Stimulated activated CD8-positive, alpha-beta memory T cell treated with anti-CD3 and anti-CD28 coated beads, Interleukin-2, amount 100 ng/mL, for 48 hours (primary cell): ENCODE measurements around the gene FBN2.
"Not testable (repeated sequence)": the region's sequence is repeated elsewhere in the genome, so short reads cannot be mapped to it uniquely, and the experiment has no call there.

Source experiments
- DNase-seq, 2 donors: peaks; one replicate each; pipeline ENCODE4 v3.0.0-alpha.2; 2020; ENCODE audit warnings: low read depth in 2 of 2

FBN2 gene

DNA sequence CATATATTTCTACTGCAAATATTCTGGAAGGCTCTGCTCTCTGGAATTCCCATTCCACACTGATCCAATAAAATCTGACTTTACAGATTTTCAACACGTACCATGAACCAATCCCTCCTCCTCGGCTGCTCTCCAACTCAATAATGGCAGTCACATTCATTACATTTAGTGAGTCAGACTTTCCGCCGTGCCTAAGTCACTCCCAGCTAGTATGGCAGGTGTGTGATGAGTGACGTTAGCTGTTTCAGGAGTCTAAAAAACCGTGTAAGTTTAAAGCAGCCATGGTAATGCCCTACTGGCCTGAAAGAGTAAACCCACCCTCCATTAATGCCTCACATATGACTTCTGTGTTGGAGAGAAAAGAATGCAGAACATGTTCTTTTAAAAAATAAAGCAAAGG, 3.3 kb downstream of the FBN2 start:
- no peak for DNase-seq

DNA sequence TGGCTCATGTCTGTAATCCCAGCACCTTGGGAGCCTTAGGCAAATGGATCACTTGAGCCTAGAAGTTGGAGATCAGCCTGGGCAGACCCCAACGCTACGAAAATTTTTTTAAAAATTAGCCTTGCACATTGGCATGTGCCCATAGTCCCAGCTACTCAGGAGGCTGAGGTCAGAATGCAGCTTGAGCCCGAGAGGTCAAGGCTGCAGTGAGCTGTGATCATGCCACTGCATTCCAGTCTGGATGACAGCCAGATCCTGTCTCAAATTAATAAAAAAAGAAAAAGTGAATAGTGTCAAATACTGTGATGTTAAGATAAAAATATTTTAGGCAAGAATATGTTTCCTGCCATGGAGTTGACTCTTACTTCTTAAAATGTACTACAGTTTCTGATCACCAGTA, 5.3 kb downstream of the FBN2 start:
- DNase-seq = no peak

DNA sequence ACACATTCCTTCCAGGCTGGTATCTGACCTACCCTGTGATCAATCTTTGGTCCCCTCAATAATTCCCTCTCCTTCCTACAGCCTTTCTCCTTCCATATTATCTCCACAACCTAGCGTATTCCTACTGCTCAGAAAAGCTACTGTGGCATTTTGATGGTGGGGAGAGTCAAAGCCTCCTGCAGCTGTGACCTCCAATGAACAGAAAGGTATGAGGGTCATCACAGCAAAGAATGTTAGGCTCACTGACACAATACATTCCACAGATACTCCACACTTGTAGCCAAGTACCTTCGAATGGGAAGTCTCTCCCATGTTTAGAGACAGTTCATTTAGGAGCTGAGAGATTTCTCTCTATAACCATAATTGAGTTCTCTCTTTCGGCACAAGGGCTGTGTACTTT, 5.9 kb downstream of the FBN2 start:
- DNase-seq = no peak

DNA sequence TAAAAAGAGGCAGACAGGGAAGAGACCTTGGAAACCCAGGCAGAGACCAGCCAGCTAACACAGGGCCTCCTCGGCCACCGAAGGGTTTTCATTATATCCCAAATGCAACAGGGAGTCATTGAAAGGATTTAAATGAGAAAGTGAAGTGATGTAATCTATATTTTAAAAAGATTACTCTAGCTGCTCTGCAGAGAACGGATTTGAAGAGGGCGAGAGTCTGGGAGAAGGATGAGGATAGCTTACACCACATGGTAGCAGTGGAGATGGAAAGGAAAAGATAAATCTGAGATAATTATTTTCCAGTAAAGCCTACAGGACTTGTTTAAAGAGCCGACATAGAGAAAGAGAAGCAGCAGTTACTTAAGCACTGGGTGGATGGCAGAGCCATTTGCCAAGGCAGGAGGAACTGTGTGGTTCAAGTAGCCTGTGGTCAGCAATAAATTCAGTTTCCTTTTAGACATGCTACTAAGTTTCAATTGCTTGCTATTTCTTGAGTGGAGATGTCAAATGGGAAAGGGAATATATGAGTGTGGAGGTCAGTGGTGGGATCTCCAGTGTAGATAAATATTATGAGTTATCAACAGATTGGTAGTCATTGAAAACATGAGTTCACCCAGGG, 9.3 kb downstream of the FBN2 start:
- no peak for DNase-seq

DNA sequence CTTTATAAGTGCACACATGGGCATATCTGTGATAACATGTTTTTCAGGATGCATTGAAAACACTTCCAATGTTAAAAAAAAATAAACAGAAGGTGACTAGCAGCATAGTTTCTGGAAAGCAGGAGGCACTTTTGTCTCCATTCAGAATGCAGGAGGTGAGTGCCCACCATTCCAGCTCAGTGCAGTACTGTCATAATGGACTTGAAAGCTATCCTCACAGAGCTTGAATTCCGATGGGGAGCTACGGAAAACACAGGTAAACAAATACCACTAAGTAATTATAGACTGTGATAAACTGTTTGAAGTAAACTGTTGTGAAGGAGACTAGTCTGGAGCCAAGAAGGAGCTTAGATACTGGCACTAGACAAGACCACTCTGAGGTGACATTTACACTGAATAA, 9.9 kb downstream of the FBN2 start:
- DNase-seq = no peak

DNA sequence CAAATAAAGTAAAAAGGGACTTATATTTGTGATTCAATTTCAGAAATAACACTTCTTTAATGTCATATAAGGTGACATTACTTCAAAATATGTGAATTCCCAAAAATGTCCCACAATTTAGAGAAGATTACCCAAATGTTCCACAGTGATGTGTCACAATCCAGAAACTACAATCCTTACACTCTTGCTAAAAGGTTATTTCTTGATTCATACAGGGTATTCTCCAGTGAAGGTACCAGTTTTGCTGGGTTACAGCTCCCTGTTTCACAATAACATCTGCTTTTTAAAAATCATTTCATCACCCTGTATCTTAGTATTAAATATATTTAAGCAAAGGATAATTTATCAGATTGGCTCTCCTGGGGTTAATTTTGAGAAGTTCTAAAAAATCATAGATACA, 11.0 kb downstream of the FBN2 start:
- no peak for DNase-seq

DNA sequence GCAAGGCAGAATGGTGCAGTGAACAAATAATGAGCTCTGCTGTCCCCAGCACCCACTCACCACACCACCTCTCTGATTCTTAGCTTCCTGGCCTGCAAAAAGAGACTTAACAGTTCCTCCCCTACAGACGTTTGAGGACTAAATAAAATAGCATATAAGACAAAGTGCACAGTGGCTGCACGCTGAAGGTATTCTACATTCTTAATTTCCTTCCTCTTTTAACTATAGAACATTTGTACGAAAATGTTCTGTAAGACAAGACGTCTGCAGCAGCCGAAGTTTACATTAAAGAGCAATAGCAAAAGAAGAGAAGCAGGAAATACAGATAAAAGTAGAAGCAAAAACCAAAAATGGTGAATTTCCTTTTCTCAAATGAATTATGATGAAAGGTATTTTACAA, 15.7 kb downstream of the FBN2 start:
- no peak for DNase-seq

DNA sequence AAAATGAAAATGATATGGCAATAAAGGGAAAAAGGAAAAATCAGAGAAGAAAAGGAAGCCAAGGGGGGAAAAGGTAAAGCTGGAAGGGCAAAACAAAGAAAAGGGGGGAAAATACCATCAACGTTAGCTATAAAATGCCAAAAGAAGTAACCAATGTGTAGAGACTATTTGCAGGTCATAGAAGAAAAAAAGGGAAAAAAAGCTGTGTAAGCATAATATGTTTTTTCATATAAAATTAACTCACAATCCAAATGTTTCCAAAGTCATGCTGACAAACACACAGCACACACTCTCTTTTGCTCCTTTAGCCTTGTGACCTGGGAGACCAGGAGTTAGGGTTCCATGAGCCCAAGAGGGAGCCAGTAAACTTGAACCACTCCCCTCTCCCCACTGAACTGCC, 18.2 kb downstream of the FBN2 start:
- DNase-seq = no peak

DNA sequence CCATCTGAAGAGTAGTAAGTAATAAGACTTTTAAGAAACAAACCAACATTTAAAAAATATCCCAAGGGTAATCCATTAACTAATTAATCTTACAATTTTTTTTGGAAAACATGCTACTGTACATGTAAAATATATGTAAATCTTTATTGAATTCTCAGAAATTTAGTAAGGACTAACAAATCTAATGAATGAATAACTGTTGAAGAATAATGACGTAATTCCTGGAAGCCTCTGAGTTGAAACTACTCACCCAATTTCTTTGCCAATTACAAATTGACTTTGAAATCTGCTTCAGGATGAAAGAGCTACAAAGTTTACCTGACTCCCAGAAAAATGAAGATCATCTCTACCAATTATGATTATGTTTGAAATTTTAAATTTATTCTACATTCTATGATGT, 21.1 kb downstream of the FBN2 start:
- DNase-seq = no peak

DNA sequence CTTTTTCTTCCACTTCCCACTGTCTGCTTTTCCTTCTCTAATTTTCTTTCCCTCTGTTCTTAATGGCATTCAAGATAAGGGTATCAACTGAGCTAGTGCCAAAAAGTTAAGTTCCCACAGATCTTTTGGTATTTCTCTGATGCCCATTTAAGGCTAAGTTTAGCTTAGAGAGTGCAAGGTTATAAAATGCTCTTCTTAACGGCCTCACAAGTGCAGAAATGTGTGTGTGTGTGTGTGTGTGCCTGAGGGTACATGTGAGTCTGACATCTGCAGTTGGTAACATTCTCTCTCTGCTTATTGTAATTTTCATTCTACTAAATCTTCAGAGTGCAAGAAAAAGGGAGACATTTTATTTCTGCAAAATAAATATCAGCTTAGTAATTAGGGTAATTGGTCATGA, 24.2 kb downstream of the FBN2 start:
- DNase-seq = no peak

DNA sequence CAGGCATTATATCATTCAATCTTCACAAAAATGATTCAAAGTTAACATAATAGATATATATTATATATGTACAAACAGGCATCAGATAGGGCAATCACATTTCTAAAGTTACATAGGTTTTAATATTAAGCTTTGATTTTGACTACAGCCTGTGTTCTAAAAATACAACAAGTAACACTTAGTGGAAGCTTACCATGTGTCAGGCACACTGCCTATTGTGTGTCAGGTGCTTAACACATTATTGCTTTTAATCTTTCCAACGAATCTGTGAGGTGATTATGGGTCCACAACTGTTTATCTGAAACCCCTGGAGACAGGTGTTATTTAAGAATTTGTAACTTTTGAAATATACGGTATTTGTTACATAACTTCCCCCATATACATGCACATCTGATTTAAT, 25.2 kb downstream of the FBN2 start:
- no peak for DNase-seq

DNA sequence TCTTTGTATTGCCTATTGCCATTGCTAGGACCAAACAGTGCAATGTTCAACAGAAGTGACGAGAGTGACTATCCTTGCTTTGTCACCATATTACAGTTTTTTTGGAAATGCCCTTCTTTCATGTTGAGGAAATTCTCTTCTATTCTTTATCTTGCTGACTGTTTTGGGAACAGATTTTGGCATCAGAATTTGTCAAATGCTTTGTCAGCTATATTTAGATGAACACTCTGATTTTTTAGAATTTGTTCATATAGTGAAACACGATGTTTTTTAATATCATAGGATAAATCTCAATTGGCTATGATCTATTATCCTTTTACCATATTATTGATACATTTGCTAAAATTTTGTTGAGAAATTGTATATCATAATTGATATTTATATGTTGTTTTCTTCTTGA, 31.4 kb downstream of the FBN2 start:
- DNase-seq = no peak

DNA sequence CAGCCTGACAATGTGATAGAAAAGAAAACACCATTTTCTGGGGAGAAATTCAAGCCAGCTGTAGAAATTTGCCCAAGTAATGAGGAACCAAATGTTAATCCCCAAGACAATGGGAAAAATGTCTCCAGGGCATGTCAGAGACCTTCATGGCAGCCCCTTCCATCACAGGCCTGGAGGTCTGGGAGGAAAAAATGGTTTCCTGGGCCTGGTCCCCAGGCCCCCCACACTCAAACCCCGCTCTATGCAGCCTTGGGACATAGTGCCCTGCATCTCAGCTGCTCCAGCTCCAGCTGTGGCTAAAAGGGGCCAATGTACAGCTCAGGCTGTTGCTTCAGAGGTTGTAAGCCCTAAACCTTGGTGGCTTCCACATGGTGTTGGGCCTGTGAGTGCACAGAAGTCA, 34.3 kb downstream of the FBN2 start:
- not testable (repeated sequence) for DNase-seq

DNA sequence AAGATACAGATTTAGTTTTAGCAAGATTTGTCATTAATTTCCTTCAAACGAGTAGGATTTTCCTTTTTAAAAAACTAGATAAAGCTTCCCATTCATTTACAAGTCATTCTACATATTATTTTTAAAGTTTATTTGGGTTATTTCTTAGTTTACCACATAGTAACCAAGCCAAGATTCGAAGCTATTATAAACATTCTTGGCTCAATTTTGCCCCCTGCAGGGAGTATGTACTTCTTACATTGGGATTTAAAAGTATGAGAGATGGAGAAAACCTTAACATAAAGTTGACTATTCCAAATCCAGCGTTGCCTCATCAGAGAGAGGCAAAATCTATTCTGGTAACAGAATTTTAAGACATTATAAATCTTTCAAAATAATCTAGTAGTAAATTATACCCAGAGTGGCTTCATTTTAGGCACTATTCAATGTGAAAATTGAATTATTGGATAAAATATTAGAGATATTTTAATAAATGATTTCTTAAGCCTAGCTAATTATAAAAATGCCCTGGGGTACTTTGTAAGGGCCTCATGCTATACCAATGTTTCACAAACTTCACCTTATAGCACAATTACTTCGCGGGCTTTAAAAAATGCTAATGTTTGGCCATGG, 39.1 kb downstream of the FBN2 start:
- DNase-seq = no peak

DNA sequence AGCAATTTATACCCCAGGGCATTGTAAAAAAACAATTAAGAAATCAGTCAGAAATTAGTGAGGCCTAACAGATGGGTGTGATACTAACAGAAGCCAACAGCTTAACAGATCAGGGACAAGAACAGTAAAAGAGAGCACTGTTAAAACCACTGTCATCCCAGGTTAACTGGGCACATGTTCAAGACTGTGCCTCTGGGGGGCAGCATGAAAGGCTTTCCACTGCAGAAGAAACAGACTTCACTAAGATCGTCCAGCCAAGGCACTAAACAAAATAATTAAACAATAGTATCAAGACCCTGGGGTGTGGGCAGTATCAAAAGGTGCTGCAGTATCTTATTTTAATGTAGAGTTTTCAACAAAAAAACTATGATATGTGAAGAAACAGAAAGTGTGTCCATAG, 43.5 kb downstream of the FBN2 start:
- no peak for DNase-seq

DNA sequence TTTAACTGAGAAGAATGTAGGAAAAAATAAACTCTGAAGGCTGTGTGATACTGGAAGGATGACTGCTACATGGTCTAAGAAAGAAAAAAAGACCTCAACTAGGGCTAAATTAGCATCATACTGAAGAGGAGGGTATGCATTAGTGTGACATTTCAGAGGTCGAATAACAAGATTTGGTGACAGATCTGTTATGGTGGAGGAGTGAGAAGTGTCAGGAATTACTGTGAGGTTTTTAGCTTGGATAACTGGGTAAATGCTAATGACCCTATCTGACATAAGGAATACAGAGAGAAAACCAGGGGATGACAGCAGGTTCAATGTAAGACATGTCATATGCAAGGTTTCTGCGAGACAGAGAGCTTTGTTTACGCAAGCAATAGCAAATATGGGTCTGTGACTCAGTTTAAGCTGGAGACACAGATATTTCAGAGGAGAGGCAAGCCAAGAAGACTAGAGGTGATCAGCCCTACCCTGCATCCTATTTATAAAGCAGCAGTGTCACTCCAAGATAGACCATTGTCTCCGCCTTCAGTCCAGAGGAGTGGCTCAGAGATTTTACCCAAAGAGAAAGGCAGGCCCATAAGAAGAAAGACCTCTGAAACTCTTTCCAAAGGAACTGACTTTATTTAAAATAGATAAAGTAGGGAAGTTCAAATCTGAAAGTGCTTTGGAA, 44.3 kb downstream of the FBN2 start:
- DNase-seq = no peak

DNA sequence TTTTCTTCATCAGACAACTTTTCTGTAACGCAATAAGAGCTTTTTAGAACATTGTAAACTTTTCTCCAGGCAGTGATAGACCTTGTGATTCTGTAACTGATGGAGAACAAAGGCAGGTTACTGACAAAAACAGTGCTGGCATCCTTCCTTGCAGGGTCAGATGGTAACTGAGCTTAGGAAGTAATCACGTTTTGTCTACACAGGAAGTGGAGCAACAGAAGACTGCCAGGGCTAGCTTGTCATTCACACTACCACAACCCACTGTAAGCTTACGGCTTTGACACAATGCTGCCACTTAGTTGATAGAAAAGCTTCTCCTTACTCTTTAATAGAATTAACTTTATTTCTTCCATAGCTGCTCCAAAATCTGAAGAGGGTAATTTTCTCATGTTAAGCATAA, 46.8 kb downstream of the FBN2 start:
- DNase-seq = no peak

DNA sequence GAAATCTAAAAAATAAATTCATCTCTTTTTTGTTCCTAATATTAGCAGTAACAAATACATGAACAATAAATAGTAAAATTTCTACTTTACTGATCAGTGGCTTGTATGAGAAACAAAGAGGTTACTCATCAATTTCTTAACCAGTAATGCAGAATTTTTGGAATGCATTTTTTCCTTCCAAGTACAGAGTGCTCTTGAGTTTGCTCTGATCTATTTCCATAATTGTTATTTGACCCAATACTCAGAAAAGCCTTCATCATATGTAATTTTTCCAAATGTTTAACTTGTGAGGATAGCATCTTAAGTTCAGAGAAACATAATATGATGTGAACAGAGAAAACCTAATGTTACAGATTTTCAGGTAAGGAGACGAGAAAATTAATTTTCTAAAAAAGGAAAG, 47.3 kb downstream of the FBN2 start:
- no peak for DNase-seq

DNA sequence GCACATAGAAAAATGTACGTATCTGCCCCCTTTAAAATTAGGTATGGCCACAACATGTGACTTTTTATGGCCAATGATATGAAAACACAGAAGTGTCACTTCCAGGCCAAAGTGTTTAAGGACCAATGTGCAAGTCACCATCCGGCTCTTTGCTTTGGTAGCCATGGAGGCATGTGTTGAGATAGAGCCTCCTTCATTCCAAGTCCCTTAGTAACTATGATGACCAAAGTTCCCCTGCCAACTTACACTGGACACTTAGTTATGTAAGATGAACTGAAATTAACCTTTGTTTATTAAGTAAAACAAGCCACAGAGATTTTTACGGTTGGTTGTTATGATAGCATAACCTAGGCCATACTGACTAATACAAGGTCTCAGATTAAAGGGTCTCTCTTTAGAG, 51.0 kb downstream of the FBN2 start:
- DNase-seq = no peak

DNA sequence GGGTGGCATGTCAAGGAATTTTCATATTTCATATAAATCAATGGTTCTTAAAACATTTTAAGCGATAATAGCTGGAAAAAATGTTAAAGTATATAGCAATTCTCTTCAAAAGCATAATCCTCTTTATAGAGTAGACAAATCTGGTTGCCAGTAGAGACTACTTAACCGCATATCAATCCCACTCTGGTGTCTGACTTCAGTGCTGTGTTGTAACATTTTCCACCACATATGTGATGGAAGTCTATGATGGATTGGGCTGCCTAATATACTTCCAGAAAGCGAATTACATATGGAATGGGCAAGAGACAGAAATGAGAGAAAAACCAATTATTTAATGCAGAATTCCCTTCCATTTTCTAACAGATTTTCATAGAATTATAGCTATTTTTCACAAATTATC, 54.3 kb downstream of the FBN2 start:
- no peak for DNase-seq

DNA sequence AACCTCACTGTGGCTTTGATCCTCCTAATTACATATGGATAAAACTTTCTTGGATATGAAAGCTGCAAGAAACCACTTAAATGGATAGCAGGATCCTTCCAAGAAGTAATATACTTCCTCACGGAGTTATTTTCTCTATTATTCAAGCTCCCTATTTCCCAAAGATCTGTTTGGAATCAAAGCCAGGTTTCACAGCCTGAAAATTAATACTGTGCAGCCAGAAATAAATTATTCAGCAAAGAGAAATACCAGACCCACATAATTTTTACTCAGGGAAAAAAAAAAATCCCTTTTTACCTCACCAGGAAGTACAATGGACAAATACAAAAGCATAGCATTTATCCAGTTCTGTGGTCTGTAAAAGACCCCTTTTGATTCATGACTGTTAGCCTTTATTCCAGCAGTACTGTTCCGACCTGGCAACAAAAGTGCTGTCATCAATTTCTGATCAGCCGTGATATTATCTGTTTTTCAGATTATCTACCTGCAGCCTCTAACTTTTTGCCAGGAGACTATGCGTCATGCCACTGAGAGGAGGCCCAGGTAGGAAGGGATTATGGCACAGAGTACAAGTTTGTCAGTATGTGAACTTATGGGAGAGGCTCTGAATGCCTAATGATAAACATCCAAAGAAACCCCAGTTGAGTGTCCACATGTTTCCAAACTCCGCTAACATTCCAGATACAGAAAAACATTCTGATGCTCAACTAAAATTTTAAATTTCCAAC, 57.0 kb downstream of the FBN2 start:
- DNase-seq = no peak

DNA sequence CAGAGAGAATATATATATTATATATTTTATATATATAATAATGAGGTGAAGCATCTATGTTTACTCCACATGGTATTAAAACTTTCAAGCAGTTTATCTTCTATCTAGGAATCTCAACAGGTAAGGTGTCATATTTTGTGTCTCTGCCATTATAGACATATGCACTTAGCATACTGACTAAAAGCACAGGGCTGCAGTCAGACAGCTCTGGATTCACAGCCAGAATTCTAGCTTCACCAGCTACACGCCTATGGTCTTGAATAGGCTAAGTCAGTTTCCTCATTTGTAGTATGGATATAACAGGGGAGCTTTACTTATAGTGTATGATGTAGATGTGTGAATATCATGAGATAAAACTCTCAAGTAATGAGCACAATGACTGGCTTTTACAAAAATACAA, 57.9 kb downstream of the FBN2 start:
- no peak for DNase-seq
